Chondrocyte (in vitro differentiated cells): Measurements from ENCODE around the gene GABBR2. TPM values are rescaled to one million over a fixed set of nuclear protein-coding genes. Genes with fewer than 3 reads are reported as not detected.
"Not testable (repeated sequence)": the region's sequence is repeated elsewhere in the genome, so short reads cannot be mapped to it uniquely, and the experiment has no call there.

Source experiments
- DNase-seq: peaks from one replicate; pipeline ENCODE4 v3.0.0; 2021; ENCODE audit warnings: mixed read lengths, low spot score
- H3K27ac Mint-ChIP-seq: one replicate; pipeline ENCODE4 v1.8.0; 2021; ENCODE audit warnings: mild to moderate bottlenecking, moderate library complexity, mixed read lengths; ENCODE audit not compliant: unreplicated experiment
- H3K27me3 Mint-ChIP-seq: 2 replicates; pipeline ENCODE4 v1.8.0; 2021; ENCODE audit warnings: low read depth, mixed read lengths
- H3K36me3 Mint-ChIP-seq: 2 replicates; pipeline ENCODE4 v1.8.0; 2021; ENCODE audit warnings: low read depth, mixed read lengths
- H3K4me1 Mint-ChIP-seq: 2 replicates; pipeline ENCODE4 v1.8.0; 2021; ENCODE audit warnings: low read depth, mild to moderate bottlenecking, mixed read lengths
- H3K4me3 Mint-ChIP-seq: one replicate; pipeline ENCODE4 v1.8.0; 2021; ENCODE audit warnings: mild to moderate bottlenecking, moderate library complexity, mixed read lengths; ENCODE audit not compliant: unreplicated experiment
- H3K9me3 Mint-ChIP-seq: 2 replicates; pipeline ENCODE4 v1.8.0; 2021; ENCODE audit warnings: low read depth, mixed read lengths
- CTCF ChIP-seq: fragments of 200-600 bp; sonication (generic); IDR thresholded peaks from 2 replicates; pipeline ENCODE4 v1.5.0; 2021; ENCODE audit warnings: antibody characterized with exemption, mild to moderate bottlenecking, moderate library complexity
- total RNA-seq: library from RNA; stranded (reverse); gene quantifications from 3 replicates; pipeline ENCODE4 v1.2.1, GENCODE V29; 2021

Gene GABBR2
- total RNA-seq, 1 donor from 2014 or later: 0.12 TPM

GRCh38 chr9:98516897-98517503 lies 191.7 kb downstream of the GABBR2 start:
- peaks cover 8% of the 10 kb centered on the region for H3K27me3 Mint-ChIP-seq
- no peak for TF ChIP-seq CTCF
- H3K27ac Mint-ChIP-seq: no peak overlapping the region
- peaks cover under 1% of the 10 kb centered on the region for H3K36me3 Mint-ChIP-seq
- peaks cover 1% of the 10 kb centered on the region for H3K9me3 Mint-ChIP-seq
- H3K4me3 Mint-ChIP-seq: no peak overlapping the region
- H3K4me1 Mint-ChIP-seq: no peaks in the 10 kb centered on the region
- no peak for DNase-seq

- no peak overlapping the region for H3K27ac Mint-ChIP-seq
- TF ChIP-seq CTCF: no peak
- no peaks in the 10 kb centered on the region for H3K36me3 Mint-ChIP-seq
- H3K27me3 Mint-ChIP-seq: peaks cover 6% of the 10 kb centered on the region
- no peaks in the 10 kb centered on the region for H3K4me1 Mint-ChIP-seq
- no peaks in the 10 kb centered on the region for H3K9me3 Mint-ChIP-seq
- H3K4me3 Mint-ChIP-seq: no peak overlapping the region
- no peak for DNase-seq
Measured at GRCh38 chr9:98516205-98516896, 192.4 kb downstream of the GABBR2 start.

GRCh38 chr9:98515506-98516204 lies 193.1 kb downstream of the GABBR2 start:
- H3K27ac Mint-ChIP-seq: no peak overlapping the region
- H3K36me3 Mint-ChIP-seq: no peaks in the 10 kb centered on the region
- DNase-seq: no peak
- no peak overlapping the region for H3K4me3 Mint-ChIP-seq
- TF ChIP-seq CTCF: no peak
- H3K4me1 Mint-ChIP-seq: no peaks in the 10 kb centered on the region
- peaks cover 10% of the 10 kb centered on the region for H3K27me3 Mint-ChIP-seq
- H3K9me3 Mint-ChIP-seq: no peaks in the 10 kb centered on the region

GRCh38 chr9:98514841-98515240 lies 193.9 kb downstream of the GABBR2 start:
- Mint-ChIP-seq H3K4me3 (no peak overlapping the region), H3K9me3 (peaks cover 2% of the 10 kb centered on the region), H3K27me3 (peaks cover 12% of the 10 kb centered on the region), H3K27ac (no peak overlapping the region), H3K36me3 (no peaks in the 10 kb centered on the region), H3K4me1 (no peaks in the 10 kb centered on the region)
- no peak for TF ChIP-seq CTCF
- DNase-seq: no peak

GRCh38 chr9:98508217-98508919 lies 200.4 kb downstream of the GABBR2 start:
- DNase-seq, H3K9me3 Mint-ChIP-seq, H3K4me1 Mint-ChIP-seq, H3K4me3 Mint-ChIP-seq, H3K36me3 Mint-ChIP-seq, H3K27ac Mint-ChIP-seq: not testable (repeated sequence)
- H3K27me3 Mint-ChIP-seq: peaks cover 27% of the 10 kb centered on the region
